Measurements from ENCODE around the gene ZFP14.
A peak's percentile ranks its signal among the peaks of the same experiment; 100 is the strongest.

Gene ZFP14

DNA sequence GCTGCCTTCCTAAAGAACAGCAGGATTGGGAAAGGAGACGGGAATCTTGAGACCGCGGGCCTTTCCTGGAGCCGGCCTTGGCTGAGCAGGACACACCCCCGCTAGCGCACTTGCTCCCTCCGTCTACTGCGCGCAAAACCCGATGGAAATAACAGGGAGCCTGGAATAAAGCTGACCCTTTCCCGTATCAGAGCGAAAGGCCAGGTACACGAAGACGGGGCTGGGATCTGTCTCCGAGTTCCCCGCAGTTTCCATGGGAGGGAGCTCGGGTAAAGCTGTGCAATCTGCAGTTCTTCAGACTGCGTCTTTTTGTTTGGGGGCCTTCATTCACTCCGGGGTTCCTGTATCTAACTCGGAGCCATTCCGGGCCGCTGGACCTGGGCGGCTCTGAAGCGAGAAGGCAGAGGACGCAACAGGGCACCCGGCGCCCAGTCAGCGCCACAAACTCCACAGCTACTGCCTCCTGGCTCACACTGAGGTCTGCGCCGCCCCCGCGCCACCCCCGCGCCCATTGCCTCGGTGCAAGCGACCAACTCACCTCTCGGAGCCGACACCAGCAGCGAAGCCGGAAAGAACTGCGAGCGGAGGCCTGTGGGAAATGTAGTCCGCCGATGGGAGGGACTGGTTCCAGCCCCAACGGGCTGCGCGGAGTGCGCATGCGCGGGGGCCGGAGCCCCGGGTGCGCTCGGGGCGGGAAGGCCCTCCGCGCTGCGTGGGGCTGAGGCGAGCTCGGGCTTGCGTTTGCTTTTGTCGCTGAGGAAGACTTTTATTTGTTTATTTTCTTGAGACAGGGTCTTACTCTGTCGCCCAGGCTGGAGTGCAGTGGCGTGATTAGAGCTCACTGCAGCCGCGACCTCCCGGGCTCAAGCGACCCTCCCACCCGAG lies at the start of gene ZFP14:
TSS of gene ZFP14 (minus strand) at position 577 of the 885 bp plus-strand sequence. CDS start 11,309 bp downstream, outside the sequence.
- peak; percentile 98 for DNase-seq (ENCODE audit: low spot score)

DNA sequence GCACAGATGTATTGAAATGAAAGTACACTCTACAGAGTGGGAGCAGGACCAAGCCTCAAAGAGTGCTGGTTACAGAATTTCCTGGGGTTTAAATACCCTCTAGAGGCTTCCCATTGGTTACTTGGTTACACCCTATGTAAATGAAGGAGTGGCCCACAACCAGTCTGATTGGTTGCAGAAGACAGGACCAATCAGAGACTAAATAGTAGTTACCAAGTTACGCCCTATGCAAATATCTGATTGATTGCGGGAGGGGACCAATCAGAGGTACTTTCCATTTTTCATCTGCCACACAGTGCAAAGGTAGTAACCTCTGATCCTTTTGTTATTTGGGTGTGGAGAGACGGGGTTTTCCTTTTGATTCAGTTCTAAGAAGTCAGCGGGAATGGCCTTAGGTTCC lies 44.9 kb upstream of the ZFP14 start:
- no peak for DNase-seq (ENCODE audit: low spot score)

DNA sequence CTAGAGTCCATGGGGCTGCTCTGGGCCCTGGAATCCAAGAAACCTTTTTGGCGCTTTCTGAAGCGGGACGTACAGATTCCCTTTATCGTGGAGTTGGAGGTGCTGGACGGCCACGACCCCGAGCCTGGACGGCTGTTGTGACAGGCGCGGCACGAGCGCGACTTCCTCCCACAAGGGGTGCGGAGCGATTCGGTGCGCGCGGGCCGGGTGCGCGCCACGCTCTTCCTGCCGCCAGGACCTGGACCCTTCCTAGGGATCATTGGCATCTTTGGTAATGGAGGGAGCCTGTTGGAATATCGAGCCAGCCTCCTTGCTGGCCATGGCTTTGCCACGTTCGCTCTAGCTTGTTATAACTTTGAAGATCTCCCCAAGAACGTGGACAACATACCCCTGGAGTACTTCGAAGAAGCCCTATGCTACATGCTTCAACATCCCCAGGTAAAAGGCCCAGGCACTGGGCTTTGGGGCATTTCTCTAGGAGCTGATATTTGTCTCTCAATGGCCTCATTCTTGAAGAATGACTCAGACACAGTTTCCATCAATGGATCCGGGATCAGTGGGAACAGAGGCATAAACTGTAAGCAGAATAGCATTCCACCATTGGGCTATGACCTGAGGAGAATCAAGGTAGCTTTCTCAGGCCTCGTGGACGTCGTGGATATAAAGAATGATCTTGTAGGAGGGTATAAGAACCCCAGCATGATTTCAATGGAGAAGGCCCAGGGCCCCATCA lies 42.9 kb upstream of the ZFP14 start:
- no peak for DNase-seq (ENCODE audit: low spot score)

DNA sequence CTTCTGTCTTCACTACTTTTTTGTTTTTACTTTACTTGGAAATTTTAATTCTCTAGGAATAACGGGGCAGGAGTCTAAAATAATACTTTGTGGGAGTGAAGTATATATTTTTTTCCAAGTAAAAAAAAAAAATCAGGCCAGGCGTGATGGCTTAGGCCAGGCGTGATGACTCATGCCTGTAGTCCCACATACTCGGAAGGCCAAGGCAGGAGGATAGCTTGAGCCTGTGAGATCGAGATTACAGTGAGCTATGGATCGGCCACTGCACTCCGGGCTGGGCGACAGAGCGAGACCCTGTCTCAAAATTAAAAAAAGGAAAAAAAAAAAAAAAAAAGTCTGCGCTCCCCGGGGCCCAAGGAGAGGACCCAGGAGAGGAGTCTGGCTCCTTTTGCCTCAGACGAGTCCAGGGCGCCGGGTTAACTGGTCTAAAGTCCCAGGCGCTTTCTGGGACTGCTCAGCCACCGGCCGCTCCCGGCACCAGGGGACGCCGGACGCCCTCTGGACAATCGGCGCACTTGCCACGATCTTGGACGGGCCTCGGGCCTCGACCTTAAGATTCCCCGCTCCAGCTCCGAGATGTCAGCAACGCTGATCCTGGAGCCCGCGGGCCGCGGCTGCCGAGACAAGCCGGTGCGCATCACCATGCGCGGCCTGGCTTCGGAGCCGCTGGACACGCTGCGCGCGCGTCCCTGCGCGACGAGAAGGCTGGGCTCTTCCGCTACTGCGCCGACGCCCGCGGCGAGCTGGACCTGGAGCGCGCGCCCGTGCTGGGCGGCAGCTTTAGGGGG lies 42.2 kb upstream of the ZFP14 start:
- no peak for DNase-seq (ENCODE audit: low spot score)

DNA sequence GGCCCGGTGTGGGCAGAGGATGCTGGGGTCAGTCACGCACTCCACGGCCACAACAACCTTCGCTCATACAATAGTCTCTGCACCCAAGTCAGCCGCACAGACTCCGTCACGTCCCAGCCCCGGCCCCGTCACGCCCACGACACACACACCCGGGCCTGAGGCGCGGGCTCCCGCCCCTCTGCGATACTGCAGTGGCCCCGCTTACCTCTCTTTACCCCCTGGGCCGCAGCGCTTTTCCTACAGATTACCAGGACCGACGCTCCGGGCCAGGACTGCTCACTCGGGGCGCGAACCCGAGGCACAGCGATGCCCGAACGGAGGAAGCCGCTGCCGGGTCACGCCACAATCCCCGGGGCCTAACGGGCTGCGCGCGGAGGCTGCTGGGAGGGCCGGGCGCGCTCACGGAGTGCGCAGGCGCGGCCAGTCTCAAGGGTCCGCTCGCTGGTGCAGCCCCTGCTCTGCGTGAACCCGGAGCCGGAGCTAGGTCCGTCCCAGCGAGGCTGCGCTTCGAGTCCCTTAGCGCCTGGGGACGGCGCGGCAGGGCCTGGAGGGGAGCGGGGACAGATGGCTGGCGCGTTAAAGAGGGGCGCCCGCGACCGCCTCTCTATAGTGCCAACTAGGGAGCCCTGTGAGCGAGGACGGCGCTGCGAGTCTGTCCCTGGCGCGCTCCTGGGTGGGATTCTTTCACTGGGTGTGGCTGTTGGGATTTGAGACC lies 39.4 kb upstream of the ZFP14 start, which contains the start of gene ZFP82:
TSS of gene ZFP82 (minus strand) at position 358 of the 715 bp plus-strand sequence. CDS start 8,855 bp downstream, outside the sequence.
- DNase-seq (ENCODE audit: low spot score), result peak; percentile 93

DNA sequence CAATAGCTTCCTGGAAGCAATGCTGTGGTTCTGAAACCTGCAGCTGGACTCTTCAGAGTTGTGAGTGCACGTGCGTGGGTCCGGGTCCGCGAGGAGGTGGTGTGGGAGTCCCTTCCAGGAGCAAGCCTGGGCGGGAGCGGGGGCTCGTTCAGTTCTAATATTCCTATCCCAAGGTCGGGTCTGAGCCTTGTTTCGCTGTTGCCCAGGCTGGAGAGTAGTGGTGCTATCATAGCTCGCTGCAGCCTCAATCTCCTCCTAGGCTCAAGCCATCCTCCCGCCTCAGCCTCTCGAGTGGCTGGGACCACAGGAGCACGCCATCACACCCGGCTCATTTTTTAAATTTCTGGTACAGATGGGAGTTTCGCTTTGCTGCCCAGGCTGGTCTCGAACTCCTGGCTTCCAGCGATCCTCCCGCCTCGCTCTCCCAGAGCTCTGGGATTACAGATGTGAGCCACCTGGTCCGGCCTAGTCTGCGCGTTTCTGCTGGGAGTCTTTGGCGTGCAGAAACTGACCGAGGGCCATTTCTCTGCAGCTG lies 38.8 kb upstream of the ZFP14 start:
- DNase-seq (ENCODE audit: low spot score), result no peak

DNA sequence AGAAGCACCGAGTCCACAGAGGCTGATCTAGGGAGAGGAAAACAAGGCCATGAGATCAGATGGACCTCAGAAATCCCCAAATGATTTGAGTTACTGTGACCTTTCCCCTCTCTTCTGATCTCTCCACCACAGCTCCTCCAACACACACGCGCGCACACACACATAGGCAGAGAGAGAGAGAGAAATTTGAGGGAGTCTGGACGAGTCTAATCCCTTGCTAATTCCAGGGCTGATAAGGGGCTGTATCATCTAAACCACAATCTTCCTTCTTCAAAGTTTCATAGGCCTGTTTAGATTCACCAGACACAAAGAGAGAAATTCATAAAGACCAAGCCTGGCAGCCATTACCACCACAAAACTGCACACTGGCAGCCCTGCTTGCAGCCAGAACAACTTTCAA lies 30.8 kb upstream of the ZFP14 start:
- no peak for DNase-seq (ENCODE audit: low spot score)

DNA sequence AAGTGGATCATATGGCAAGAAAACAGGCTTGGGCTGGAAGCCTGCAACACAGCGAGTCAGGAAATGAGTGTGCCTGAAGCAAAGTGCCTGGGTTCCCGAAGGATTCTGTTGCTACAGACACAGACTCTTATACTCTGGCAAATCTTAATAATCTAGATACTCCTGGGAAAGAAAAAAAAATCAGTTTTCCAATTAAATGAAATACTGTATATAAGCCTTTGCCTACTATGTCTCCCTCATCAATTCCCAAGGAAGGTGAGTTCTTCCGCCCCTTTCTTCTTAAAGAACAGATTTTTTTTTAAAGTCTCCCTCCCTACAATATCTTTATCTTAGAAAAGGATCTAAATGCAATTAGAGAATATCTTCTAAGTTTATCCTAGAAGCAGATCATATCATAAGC lies 29.1 kb upstream of the ZFP14 start:
- no peak for DNase-seq (ENCODE audit: low spot score)

DNA sequence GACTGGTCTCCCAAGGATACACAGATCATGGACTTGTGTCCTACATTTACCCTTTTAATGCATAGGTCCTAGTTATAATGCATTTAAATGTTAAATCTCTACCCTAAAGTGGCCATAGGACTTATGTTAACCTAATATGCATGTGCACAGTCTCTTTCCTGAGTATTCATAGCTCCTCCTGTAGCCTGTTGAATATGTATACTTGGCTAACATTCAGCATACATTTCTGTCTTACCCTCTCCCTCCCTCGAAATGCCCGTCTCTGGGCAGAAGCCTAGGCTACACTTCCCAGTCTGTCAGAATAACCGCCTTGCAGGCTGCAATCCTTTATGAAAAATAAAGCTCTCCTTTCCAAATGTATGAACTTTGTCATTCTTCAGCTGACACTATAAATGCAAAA lies 25.5 kb upstream of the ZFP14 start:
- no peak for DNase-seq (ENCODE audit: low spot score)

DNA sequence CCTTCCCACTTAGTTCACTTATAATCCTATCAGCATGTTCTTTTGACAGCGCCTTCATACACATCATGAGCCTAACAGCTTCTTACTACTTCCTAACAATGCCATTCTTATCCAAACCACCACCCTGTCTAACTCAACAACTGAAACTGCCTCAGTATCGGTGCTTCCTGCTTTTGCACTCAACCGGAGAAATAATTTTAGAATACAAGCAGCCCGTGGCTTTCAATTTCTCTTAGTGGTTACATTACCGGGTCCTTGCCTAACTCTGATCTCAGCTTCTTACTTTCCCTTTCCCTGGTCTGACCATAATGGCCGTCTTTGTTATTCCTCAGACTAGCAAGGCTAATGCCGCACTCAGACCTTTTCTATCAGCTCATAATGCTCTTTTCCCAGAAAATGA lies 22.5 kb upstream of the ZFP14 start:
- no peak for DNase-seq (ENCODE audit: low spot score)

DNA sequence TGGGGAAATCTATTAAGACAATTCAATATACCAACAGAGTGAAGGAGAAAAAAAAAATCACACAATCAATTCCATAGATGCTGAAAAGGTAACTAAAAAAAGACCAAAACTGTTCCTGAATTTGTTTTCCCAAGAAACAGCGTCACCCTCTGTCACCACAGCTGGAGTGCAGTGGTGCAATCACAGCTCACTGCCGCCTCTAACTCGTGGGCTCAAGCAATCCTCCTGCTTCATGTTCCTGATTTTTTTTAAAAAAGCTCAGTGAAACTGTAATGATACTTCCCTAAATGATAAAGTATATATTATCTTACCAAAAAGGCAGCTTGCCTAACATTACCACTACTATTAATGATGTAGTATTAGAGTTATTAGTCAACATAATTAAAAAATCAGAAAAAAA lies 19.6 kb upstream of the ZFP14 start:
- no peak for DNase-seq (ENCODE audit: low spot score)

DNA sequence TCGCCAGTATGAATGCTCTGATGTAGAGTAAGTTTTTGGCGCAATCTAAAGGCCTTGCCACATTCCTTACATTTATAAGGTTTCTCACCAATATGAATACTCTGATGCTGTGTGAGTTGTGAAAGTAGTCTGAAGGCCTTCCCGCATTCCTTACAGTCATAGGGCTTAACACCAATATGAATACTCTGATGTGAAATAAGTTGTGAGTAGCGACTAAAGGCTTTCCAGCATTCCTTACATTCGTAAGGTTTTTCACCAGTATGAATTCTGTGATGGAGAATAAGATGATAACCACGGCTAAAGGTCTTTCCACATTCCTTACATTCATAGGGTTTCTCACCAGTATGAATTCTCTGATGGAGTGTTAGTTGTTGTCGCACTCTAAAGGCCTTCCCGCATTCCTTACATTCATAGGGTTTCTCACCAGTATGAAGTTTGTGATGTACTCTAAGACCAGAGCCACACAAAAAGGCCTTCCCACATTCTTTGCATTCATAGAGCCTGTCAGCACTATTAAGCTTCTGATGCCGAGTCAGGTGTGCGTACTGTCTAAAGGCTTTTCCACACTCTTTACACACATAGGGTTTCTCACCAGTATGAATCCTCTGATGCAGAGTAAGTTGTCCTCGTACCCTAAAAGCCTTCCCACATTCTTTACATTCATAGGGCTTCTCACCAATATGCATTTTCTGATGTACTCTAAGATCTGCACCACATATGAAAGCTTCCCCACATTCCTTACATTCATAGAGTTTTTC lies 14.1 kb upstream of the ZFP14 start:
- DNase-seq (ENCODE audit: low spot score), result no peak

DNA sequence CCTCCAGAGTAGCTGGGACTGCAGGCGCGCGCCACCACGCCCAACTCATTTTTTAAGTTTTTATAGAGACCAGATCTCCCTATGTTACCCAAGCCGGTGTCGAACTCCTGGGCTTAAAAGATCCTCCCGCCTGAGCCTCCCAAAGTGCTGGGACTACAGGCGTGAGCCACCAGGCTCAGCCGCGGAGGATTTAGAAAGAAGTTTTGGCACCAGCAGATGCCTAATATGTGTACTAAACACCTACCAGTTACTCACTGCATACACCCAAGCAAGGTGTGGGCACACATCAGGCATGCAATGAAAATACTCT lies 464 bp upstream of the ZFP14 start:
- no peak for DNase-seq (ENCODE audit: low spot score)

DNA sequence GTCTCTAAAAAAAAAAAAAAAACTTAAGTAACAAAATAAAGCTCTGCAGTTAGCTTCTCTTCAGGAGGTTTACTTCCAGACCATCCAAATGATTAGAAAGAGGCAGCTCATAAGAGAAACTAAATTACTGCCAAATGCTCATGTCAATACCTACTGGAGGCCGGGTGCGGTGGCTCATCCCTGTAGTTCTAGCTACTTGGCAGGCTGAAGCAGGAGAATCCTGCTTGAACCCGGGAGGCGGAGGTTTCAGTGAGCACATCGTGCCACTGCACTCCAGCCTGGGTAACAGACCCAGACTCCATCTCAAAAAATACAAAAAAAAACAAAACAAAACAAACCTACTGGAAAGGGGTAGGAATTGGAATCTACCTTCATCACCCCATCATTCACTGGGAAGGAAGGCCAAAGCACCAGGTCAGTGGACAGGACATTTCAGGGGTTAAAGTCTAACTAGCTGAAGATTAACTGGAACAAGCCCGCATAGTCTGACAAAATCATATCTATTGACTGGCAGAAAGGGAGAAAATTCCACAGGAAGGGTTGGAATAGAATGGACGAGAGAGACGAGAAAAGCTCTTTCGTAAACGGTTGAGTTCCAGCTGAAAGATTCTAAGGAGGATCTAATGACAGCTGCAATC lies 1.3 kb downstream of the ZFP14 start:
- DNase-seq (ENCODE audit: low spot score), result peak; percentile 52

DNA sequence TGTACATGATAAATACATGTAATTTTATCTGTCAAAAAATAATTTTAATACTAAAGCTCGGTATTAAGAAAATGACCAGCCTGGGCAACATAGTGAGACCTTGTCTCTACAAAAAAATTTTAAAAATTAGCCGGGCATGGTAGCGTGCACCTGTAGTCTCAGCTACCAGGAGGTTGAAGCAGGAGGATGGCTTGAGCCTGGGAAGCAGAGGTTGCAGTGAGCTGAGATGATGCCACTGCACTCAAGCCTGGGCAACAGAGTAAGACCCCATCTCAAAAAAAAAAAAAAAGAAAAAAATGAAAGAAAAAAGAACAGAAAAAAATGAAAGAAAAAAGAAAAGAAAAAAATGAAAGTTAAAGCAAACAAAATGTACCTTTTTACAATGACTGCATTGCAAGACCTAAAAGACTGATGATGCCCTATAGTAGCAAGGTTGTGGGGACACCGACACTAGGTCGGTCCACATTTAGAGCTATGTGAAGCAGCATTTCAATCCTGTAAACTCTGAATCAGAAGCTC lies 5.3 kb downstream of the ZFP14 start:
- DNase-seq (ENCODE audit: low spot score), result no peak

DNA sequence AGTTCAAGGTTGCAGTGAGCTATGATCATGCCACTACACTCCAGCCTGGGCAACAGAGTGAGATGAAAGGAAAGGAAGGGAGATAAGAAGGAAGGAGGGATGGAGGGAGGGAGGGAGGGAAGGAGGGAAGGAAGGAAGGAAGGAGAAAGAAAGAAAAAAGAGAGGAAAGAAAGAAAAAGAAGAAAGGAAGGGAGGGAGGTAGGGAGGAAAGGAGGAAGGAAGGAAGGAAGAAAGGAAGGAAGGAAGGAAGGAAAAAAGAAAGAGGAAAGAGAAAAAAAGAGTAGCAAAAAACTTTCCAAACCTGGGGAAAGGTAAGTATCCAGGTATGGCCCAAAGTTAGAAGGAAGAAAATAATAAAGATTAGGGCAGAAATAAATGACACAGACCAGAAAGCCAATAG lies 7.1 kb downstream of the ZFP14 start:
- no peak for DNase-seq (ENCODE audit: low spot score)

DNA sequence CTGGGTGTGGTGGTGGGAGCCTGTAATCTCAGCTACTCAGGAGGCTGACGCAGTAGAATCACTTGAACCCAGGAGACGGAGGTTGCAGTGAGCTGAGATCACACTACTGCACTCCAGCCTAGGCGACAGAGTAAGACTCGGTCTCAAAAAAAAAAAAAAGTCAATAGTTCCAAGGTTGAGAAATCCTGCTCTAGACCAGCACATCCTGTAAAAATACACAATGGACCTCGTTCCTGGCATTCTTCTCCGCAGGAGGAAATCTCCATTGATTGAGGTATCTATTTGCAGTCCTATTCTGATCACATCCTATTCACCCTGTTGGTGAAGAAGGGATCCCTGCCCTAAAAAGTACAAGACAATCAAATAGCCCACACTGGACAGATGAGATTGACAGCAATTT lies 15.2 kb downstream of the ZFP14 start:
- no peak for DNase-seq (ENCODE audit: low spot score)

DNA sequence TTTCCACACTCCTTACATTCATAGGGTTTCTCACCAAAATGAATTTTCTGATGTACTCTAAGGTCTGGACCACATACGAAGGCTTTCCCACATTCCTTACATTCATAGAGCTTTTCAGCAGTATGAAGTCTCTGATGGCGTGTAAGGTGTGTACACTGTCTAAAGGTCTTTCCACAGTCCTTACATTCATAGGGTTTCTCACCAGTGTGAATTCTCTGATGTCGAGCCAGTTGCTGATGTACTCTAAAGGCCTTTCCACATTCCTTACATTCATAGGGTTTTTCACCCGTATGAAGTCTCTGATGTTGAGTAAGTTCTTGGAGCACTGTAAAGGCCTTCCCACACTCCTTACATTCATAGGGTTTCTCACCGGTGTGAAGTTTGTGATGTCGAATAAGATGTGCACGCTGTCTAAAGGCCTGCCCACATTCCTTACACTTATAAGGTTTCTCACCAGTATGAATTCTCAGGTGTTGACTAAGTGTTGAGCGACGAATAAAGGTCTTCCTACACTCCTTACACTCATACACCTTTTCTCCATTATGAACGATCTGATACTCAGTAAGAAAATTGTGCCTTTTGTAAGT lies 38.1 kb downstream of the ZFP14 start:
- no peak for DNase-seq (ENCODE audit: low spot score)

DNA sequence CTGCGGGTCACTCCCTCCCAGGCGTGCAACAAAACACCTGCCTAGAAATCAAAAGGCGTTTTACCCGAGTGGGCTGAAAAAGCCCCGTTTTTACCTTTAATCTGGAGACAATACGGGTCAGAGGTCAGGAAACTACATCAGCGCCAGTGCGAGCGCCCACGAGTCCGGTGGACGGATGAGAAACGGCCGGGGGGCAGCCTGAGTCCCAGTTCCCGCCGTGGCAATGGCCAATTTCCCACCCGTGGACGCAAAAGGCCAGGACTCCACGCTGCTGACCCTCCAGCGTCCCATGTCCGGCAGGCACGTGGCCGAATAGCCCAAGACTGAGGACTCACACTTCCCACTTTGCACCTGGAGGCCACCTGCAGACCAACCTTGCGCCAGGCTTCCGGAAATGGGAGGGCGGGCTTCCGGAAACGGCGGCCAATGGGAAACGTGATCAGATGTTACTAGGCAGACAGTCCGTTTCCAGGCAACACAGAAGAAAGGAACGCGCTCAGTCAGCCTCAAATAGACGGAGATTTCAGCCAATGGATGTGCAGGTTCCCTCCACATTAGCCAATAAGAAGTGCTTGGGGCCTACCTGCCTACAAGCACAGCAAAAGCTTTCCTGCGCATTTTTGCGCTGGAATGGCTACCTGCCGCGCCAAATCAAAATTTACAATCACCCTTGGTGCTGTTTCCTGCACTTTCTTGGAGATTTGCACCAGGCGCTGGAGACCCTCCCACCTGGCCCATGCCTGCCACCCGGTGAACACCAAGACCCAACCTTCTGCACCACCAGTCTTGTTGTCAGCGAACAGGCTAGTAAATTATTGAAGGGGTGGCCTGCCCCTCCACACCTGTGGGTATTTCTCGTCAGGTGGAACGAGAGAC lies 47.4 kb downstream of the ZFP14 start:
- no peak for DNase-seq (ENCODE audit: low spot score)

Data from HuH-7 (cell line).